ENCODE measurements around the gene SNX8.
"Not testable (repeated sequence)": the region's sequence is repeated elsewhere in the genome, so short reads cannot be mapped to it uniquely, and the experiment has no call there.

Gene SNX8, protein sequence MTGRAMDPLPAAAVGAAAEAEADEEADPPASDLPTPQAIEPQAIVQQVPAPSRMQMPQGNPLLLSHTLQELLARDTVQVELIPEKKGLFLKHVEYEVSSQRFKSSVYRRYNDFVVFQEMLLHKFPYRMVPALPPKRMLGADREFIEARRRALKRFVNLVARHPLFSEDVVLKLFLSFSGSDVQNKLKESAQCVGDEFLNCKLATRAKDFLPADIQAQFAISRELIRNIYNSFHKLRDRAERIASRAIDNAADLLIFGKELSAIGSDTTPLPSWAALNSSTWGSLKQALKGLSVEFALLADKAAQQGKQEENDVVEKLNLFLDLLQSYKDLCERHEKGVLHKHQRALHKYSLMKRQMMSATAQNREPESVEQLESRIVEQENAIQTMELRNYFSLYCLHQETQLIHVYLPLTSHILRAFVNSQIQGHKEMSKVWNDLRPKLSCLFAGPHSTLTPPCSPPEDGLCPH

DNA sequence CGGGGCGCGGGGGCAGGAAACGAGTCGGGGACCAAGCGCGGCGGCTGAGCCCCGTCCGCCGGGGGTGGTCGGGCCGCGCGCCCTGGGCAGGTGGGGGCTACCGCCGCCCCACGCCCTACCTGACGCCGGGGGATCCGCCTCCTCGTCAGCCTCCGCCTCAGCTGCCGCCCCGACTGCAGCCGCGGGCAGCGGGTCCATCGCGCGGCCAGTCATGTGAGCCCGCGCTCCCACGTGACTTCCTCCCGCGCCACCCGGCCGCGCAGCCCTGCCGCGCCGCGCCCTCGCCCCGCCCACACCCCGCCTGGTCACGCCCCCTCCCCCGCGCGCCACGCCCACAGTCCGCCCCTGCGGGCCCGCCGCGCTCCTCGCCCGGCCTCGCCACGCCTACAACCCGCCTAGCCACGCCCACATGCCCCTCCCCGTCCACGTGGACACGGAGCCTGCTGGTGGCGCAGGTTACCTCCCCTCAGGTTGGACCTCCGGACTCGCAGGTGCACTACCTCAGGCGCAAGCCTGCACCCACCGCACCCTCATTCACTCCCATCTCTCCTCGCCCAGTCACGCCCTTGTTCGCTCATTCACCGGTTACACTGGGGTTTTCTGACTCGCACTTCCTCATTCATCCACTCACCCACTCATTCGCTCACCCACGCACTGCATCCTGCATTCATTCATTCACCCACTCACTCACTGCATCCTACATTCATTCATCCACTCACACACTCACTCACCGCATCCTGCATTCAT is at the start of gene SNX8:
Gene SNX8 (minus strand): TSS at position 233 of the 747 bp plus-strand sequence. CDS start 20 bp downstream, at position 213.
- peak; percentile 91 for DNase-seq (ENCODE audit: low read depth)

DNA sequence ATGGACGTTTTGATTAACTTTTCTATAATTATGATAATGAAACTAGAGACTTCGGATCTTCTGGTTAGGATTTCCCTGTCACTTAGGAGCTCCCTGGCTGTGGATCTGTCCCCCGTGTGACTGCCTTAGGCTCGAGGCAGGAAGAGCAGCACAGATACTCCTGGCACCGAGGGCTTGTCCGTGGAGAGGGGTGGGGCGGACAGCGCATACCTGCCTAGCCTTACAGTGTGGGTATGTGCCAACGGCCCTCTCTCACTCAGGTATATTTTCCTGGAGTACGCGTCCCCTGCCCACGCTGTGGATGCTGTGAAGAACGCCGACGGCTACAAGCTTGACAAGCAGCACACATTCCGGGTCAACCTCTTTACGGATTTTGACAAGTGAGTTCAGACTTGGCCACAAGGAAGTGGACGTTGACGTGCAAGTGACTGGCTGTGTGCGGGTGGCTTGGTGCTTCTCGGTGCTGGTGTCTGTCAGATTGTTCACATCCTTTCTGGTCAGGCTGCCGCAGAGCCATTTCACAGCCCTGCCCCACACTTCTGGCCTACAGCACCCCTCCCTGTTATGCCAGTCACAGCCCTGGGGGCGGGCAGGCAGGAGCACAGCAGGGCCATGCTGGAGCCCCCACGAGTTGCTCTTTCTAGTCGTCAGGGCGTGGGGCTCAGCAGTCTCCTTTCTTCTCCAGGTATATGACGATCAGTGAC is 48.3 kb upstream of the SNX8 start:
- DNase-seq (ENCODE audit: low read depth), result no peak

DNA sequence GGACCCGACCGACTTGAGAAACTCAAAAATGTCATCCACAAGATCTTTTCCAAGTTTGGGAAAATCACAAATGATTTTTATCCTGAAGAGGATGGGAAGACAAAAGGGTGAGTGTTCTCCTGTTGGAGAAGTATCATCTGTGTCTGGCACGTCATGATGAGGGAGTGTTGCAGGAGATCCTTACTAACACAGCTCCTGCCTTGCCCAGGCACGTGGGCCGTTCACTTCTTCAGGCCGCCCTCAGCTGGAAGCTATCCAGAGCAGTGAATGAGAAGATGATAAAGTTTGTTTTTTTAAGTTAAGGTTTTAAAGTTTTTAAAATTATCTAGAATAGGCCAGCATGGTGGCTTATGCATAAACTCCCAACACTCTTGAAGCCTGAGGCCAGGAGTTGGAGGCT is 46.6 kb upstream of the SNX8 start:
- no peak for DNase-seq (ENCODE audit: low read depth)

DNA sequence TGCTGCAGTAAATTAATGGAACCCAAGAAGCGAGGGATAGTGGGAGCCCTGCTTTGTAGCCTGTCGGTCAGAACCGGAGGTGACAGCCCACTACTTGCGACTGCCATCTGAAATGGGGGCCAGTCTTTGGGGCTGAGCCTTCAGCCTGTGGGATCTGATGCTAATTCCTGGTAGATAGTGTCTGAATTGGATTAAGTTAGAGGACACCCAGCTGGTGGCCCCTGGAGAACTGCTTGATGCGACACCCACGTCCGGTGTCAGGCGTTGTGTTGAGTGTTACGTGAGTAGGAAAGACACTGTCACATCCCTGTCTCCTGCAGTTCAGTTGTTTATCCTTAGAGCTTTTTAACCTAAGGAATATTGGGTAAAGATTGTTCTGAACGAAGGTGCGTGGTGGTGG is 45.4 kb upstream of the SNX8 start:
- no peak for DNase-seq (ENCODE audit: low read depth)

DNA sequence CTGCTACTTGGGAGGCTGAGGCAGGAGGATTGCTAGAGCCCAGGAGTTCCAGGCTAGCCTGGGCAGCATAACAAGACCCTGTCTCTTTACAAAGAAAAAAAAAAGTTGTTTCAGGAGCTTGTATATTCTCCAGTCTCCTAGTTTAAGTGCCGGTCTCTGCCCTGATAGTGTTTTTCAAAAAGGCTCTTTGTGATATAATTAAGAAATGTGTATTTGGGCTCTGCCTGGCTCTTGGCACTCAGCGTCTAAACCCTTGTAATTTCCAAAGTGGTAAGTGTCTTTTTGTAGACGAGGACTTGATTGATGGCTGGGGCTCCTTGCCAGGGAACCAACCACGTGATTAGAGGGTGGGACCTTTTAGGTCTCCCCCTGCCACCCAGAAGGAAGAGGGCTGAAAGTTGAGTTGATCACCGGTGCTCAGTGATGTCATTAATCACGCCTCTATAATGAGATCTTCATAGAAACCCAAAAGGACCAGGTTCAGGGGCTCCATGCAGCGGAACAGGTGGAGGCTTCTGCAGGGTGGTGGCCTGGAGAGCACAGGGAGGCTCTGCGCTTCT is 44.8 kb upstream of the SNX8 start:
- DNase-seq (ENCODE audit: low read depth), result no peak

DNA sequence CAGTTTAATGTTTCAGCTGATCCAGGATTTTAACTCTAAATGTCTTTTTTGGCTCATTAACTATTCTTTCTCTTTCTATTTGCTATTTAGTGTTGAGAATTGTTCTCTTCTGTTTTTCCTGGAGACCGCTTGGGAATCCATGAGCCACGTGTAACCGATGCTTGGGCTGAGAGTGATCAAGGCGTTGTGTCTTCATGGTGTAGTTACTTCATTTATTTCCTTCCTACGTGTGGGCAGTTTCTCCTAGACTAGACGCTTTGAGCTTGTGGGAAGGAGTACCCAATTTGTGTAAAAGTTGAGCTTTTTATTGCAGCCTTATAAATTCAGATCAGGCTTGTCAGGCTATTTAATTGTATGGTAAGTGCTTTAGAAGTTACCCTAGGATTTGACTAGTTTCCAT is 43.3 kb upstream of the SNX8 start:
- DNase-seq (ENCODE audit: low read depth), result no peak

DNA sequence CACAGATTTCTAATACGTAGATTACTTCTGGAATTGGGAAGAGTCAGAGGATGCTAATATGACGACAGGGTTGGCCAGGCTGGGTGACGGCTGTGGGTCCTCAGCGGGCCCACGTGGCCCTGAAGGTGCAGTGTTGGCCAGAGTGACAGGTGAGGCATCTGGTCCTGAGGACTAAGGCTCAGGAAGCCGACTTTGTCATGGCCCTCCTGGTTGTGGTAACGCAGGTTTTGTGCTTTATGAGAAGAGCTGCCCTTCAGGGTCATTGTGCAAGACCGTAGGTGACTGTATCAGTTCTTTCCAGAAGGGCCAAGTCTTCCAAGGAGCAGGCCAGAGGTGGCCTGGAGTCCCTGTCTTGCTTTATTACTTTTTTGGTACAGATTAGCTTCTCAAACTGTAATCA is 42.9 kb upstream of the SNX8 start:
- no peak for DNase-seq (ENCODE audit: low read depth)

DNA sequence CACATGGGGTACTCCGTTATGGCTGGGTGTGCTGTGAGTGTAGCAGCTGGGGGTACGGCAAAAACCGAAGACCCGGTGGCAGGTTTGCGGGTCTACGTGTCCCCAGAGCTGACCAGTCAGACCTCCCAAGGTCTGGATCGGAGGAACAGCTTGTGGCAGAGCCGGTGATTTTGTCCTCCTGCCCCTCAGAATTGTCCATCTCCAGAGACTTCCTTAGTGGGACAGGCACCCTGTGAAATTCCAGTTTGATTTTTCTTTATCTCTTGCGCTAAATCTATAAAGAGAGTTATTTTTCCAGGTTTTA is 41.4 kb upstream of the SNX8 start:
- DNase-seq (ENCODE audit: low read depth), result no peak

DNA sequence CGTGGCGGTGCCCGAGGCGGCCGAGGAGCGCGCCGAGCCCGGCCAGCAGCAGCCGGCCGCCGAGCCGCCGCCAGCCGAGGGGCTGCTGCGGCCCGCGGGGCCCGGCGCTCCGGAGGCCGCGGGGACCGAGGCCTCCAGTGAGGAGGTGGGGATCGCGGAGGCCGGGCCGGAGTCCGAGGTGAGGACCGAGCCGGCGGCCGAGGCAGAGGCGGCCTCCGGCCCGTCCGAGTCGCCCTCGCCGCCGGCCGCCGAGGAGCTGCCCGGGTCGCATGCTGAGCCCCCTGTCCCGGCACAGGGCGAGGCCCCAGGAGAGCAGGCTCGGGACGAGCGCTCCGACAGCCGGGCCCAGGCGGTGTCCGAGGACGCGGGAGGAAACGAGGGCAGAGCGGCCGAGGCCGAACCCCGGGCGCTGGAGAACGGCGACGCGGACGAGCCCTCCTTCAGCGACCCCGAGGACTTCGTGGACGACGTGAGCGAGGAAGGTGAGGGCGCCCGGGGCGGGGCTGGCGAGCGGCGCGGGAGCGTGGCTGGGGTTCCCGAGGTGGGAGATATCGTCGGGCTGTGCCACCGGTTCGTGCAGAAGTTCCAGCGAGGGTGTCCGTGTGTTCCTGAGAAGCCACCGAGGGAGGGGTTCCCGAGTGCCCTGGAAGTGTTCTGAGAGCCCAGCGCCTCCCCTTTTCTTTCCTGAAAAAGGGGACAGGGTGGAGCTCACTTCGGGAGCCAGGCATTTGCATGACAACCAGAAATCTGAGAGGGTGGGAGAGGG is 40.9 kb upstream of the SNX8 start:
- no peak for DNase-seq (ENCODE audit: low read depth)

DNA sequence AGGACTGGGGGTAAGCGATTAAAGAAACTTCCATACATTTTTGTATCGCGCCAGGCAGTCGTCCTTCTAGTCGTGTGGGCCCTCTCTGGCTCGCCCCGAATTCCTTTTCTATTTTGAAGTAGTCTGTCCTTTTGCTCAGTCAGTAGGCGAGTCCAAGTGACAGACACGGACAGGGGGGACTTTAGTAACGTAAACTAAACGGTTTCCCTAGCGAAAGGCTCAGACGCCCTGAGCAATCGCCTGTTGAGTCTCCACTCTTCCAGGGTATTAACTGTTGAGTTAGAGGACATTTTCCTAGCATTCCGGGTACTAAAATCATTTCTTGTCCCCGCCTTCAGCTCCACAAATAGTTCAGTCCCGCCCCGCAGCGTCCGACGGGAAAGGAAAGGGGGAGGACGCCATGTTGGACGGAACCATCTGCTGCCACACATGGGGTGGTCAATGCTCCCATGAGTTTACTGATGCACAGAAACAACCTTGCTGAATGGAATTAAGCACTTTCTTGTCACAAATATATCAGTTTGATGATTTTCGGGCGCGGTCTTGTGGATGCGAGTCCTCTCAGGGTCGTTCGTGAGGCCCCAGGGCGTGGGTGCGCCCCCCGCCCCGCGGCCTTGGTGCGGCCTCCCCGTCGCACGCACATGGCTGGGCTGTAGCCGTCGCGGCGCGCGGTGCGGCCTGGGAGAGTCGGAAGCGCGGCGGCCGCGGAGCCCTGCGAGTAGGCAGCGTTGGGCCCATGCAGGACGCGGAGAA is 40.1 kb upstream of the SNX8 start, which contains the start of gene EIF3B:
Gene EIF3B (plus strand): TSS at position 642 of the 753 bp plus-strand sequence. CDS start 95 bp downstream, at position 737.
- peak; percentile 82 for DNase-seq (ENCODE audit: low read depth)

DNA sequence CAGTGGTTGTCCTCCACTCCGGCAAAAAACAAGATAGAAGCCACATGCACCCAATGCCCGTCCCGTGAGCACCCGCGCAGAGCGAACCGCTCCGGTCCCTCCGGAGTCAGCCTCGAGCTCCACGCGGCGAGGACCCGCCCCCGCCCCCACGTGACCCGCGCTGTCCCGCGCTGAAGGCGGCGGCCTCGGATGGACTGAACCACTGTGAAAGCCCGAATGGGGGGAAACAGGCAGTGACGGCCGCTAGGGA is 39.6 kb upstream of the SNX8 start:
- peak; percentile 85 for DNase-seq (ENCODE audit: low read depth)

DNA sequence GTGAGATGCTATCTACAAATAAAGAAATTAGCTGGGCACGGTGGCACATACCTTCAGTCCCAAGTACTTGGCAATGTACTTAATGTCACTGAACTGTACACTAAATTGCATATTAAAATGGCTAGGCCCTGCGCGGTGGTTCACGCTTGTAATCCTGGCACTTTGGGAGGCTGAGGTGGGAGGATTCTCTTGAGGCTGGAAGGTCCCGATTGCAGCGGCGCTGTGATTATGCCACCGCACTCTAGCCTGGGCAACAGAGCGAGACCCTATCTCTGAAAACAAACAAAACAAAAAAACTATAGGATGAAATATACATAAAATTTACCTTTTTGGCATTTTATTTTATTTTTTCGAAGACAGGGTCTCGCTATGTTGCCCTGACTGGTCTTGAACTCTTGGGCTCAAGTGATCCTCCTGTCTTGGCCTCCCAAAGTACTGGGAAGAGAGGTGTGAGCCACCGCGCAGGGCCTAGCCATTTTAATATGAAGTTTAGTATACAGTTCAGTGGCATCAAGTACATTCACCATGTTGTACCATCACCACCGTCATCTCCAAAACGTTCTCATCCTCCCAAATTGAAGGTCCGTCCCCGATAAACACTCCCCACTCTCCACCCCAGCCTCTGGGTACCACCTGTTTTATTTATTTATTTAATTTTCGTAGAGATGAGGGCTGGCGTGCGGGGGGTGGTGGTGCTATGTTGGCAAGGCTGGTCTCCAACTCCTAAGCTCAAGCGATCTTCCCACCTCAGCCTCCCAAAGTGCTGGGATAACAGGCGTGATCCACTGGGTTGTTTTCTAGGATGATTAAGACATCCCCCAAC is 39.1 kb upstream of the SNX8 start:
- DNase-seq (ENCODE audit: low read depth), result no peak

DNA sequence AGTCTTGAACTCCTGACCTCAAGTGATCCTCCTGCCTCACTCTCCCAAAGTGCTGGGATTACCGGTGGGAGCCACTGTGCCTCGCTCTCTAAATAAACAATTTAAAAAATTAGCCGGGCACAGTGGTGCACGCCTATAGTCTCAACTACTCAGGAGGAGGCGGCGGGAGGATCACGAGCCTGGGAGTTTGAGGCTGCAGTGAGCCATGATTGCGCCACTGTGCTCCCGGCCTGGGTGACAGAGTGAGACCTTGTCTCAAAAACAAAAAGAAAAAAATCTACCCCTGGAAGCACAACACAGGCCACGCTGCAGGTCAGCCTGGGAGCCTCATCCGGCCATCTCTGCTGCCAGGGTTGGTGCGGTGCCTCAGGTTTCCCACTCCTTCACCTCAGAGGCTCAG is 36.6 kb upstream of the SNX8 start:
- DNase-seq (ENCODE audit: low read depth), result no peak

DNA sequence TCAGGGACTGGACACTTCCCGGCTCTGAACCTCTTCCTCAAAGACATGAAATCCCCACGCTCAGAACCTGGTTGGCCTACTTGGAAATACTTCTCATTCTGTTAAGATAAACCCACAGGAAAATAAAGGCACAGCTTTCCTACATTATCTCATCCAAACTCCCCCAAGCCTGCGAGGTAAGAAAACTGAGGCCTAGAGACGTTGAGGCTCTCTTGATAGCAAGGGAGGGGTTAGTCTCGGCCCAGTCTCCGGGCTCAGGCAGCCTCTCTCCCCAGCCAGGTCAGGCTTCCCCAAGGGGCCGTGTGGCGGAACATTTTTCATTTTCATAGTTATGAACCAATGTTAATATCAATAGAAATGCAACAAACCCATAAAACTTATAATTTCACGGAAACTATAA is 35.8 kb upstream of the SNX8 start:
- DNase-seq (ENCODE audit: low read depth), result no peak

DNA sequence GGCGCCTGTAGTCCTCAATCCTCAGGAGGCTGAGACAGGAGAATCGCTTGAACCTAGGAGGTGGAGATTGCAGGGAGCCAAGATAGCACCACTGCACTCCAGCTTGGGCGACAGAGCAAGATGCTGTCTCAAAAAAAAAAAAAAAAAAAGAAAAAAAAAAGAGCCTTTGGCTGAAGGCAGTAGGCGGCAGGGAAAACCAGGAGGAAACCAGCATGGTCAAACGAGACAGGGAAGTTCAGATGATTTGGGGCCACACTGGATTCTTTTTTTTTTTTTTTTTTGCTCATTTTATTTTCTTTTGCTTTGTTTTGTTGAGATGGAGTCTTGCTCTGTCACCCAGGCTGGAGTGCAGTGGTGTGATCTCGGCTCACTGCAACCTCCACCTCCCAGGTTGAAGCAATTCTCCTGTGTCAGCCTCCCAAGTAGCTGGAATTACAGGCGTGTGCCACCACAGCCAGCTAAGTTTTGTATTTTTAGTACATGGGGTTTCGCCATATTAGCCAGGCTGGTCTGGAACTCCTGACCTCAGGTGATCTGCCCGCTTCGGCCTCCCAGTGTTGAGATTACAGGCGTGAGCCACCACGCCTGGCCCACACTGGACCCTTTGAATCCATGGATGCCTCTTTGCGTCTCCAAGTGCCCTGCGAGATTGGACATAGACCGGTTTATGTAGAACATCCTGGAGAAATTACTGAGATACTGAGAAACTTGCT is 33.3 kb upstream of the SNX8 start:
- not testable (repeated sequence) for DNase-seq (ENCODE audit: low read depth)

DNA sequence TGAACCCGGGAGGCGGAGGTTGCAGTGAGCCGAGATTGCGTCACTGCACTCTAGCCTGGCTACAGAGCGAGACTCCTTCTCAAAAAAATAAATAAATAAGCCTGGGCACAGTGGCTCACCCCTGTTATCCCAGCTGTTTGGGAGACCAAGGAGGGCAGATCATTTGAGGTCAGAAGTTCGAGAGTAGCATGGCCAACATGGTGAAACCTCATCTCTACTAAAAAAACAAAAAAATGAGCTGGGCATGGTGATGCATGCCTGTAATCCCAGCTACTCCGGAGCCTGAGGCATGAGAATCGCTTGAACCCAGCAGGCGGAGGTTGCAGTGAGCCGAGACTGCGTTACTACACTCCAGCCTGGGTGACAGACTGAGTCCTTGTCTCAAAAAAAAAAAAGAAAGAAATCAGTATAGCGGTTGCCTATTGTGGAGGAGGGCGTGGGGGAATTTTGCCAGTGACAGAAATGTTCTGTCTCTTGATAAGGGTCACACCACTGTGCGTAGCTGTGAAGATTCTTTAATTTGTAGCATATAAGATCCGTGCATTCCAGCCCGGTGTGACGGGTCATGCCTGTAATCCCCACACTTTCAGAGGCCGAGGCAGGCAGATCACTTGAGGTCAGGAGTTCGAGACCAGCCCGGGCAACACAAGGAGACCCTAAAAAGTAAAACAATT is 22.5 kb upstream of the SNX8 start:
- DNase-seq (ENCODE audit: low read depth), result no peak

DNA sequence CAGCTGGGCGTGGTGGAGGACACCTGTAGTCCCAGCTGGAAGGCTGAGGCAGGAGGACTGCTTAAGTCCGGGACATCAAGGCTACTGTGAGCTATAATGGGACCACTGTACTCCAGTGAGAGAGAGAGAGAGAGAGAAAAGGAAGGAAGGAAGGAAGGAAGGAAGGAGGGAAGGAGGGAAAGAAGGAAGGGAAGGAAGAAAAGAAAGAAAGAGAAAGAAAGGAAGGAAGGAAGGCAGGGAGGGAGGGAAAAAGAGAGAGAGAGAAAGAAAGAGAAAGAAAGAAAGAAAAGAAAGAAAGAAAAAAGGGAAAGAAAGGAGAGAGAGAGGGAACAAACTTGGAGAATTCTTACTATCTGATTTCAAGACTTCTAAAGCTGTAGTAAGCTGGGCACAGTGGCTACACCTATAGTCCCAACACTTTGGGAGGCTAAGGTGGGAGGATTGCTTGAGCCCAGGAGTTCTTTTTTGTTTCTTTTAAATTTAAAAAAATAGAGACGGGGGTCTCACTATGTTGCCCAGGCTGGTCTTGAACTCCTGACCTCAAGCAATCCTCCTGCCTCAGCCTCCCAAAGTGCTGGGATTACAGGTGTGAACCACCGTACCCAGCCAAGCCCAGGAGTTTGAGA is 18.5 kb upstream of the SNX8 start:
- not testable (repeated sequence) for DNase-seq (ENCODE audit: low read depth)

DNA sequence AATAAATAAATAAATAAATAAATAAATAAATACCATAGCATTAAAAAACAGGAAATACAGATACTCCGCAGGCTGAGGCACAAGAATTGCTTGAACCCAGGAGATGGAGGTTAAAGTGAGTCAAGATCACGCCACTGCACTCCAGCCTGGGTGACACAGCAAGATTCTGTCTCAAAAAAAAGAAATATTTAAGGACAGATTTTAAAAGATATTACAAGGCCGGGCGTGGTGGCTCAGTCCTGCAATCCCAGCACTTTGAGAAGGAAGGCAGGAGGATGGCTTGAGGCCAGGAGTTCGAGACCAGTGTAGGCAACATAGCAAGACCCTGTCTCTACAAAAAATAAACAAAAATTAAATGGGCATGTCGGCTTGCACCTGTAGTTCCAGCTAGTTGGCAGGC is 17.5 kb upstream of the SNX8 start:
- no peak for DNase-seq (ENCODE audit: low read depth)

DNA sequence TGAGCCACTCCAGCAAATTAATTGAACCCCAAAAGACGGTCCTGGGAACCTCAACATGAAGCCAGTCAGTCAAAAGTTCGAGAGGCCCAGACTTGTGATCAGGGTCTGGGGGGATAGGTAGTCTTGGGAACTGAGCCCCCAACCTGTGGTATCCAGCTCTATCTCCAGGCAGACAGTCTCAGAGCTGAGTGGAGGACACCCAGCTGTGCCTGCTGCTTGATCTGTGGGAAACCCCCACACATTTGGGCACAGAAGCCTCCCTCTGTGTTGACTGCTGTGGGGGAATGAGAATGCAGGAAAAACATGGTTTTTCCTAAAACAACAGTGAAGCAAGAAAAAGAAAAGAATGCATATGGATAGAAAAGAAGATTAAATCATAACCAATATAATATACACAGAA is 16.3 kb upstream of the SNX8 start:
- no peak for DNase-seq (ENCODE audit: low read depth)
